GM23248 (cell line): ENCODE measurements around the gene PLEKHA4.

Source experiments
- EZH2 ChIP-seq: fragments of 200-600 bp; sonication (generic); IDR thresholded peaks from 2 replicates; pipeline ENCODE4 v1.6.1; 2018; ENCODE audit warnings: antibody characterized with exemption, mild to moderate bottlenecking; ENCODE audit not compliant: insufficient read depth, poor library complexity, severe bottlenecking
- EZH2phosphoT487 ChIP-seq: fragments of 200-600 bp; sonication (generic); IDR thresholded peaks from 2 replicates; pipeline ENCODE4 v1.6.1; 2018; ENCODE audit warnings: antibody characterized with exemption, moderate library complexity, mild to moderate bottlenecking, low read depth; ENCODE audit not compliant: insufficient read depth

GRCh38 chr19:48873476-48874302 is 5.3 kb upstream of the PLEKHA4 start:
- TF ChIP-seq EZH2phosphoT487, result no peak
- TF ChIP-seq EZH2, result no peak
